OCI-LY1 (cell line): ENCODE data around the gene AURKAIP1.

Source experiments
- EZH2 ChIP-seq: fragments of 200-600 bp; sonication (generic), shearing (Covaris generic); IDR thresholded peaks from 2 replicates; pipeline ENCODE4 v1.8.0; 2017; ENCODE audit warnings: borderline replicate concordance, mixed run types, mild to moderate bottlenecking, antibody characterized with exemption, low read length, moderate library complexity, mixed read lengths
- TF ChIP-seq, protein P1 (sequence below): fragments of 200-600 bp; sonication (generic), shearing (Covaris generic); IDR thresholded peaks from 2 replicates; pipeline ENCODE4 v1.5.1; 2017; ENCODE audit warnings: mild to moderate bottlenecking, antibody characterized with exemption, low read length, moderate library complexity, mixed read lengths

DNA sequence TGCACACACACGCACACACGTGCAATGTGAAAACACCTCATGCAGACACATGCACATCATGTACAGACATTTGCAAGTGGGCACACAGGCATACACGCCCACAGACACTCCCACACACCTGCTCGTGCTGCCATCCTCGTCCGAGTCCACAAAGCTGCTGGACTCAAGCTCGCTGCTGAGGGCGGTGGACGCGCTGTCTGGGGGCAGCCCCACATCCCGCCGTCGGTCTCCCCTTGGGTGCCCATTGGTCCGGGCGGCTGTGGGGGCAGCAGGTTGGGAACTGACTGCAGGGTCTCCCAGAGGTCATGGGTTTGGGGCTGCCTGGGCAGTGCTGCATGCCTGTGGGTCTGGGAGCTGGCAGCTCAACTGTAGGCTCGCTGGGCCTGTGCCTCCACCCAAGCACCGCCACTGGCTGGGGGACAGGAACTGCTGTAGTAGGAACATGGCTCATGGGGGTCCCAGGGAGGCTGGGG, 33.4 kb downstream of the AURKAIP1 start:
- TF ChIP-seq, protein P1, sequence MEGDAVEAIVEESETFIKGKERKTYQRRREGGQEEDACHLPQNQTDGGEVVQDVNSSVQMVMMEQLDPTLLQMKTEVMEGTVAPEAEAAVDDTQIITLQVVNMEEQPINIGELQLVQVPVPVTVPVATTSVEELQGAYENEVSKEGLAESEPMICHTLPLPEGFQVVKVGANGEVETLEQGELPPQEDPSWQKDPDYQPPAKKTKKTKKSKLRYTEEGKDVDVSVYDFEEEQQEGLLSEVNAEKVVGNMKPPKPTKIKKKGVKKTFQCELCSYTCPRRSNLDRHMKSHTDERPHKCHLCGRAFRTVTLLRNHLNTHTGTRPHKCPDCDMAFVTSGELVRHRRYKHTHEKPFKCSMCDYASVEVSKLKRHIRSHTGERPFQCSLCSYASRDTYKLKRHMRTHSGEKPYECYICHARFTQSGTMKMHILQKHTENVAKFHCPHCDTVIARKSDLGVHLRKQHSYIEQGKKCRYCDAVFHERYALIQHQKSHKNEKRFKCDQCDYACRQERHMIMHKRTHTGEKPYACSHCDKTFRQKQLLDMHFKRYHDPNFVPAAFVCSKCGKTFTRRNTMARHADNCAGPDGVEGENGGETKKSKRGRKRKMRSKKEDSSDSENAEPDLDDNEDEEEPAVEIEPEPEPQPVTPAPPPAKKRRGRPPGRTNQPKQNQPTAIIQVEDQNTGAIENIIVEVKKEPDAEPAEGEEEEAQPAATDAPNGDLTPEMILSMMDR = no peak
- TF ChIP-seq EZH2 = no peak
